ENCODE data around the gene MPP2. TPM values are rescaled to one million over a fixed set of nuclear protein-coding genes. Genes with fewer than 3 reads are reported as not detected.

Gene MPP2
- total and polyA plus RNA-seq, 9 of the 15 experiments (the other 6 are each of a cell fraction or from before 2014, with no cell fraction given), result 0.04 to 1.0 (median 0.24) TPM

GRCh38 chr17:43928609-43929008 lies 21.3 kb upstream of the MPP2 start:
- H3K27ac ChIP-seq (ENCODE audit: extremely low read depth, low read depth, low read length), result no peak overlapping the region
- no peak overlapping the region for H3K4me2 ChIP-seq (ENCODE audit: insufficient read depth, low read length)
- H3K9me3 ChIP-seq (replicated peaks; ENCODE audit: control insufficient read depth, insufficient read depth, low read depth, low read length), result no peaks in the 10 kb centered on the region
- peaks cover 0 to 5% of the 10 kb centered on the region in 2 experiments; a peak in 3 of 5 replicates for H3K4me1 ChIP-seq (replicated peaks in 1 of 2; ENCODE audit: control insufficient read depth in 2 of 2, insufficient read depth in 2 of 2, low read length in 2 of 2)
- H3K79me2 ChIP-seq (ENCODE audit: control insufficient read depth, insufficient read depth, low read length), result no peaks in the 10 kb centered on the region
- H3K4me3 ChIP-seq, result no peak overlapping the region
- intact Hi-C loops (cut with micrococcal nuclease), result no loop called here
- BruUV-seq (replicated peaks), result no TSS peak
- ChIA-PET POLR2A (interaction anchor here (0.5 to 0.7 kb wide), 2 partner anchors 89 to 188 kb away, joined by 3 read pairs; no protein-coding TSS in a partner anchor), CTCF (ENCODE audit: low intra/inter-chr PET ratio) (no interaction called here)
- DNase-seq (ENCODE audit: extremely low read depth in 1 of 4, low spot score in 3 of 4) (no peak), ATAC-seq (no peak), FAIRE-seq (no peak)
- H3K9me1 ChIP-seq (ENCODE audit: control insufficient read depth, insufficient read depth, low read length), result no peaks in the 10 kb centered on the region
- no peak overlapping the region for H2AFZ ChIP-seq (ENCODE audit: low read depth, low read length)
- no peak for TF ChIP-seq SNIP1 (IDR thresholded peaks at IDR 0.05; ENCODE audit: low read depth)
- no peak for TF ChIP-seq CHD1 (IDR thresholded peaks at IDR 0.05; ENCODE audit: low read length)
- no peak for TF ChIP-seq KDM5B (IDR thresholded peaks at IDR 0.05; ENCODE audit: insufficient replicate concordance, low read depth, low read length)
- TF ChIP-seq ZNF24 (IDR thresholded peaks at IDR 0.05), result no peak
- TF ChIP-seq SMAD1 (IDR thresholded peaks at IDR 0.05; ENCODE audit: low read depth, low read length, partially characterized antibody), result no peak
- no peak for TF ChIP-seq EHMT2 (IDR thresholded peaks at IDR 0.05)
- no peak for TF ChIP-seq RBM22 (IDR thresholded peaks at IDR 0.05; ENCODE audit: low read depth, low read length, poor library complexity, severe bottlenecking)
- TF ChIP-seq TAF15 (IDR thresholded peaks at IDR 0.05; ENCODE audit: low read depth, low read length), result no peak
- TF ChIP-seq GTF3C2 (IDR thresholded peaks at IDR 0.05; ENCODE audit: borderline replicate concordance, extremely low read depth, insufficient read length), result no peak
- TF ChIP-seq ZNF146 (CRISPR knock-in tag; IDR thresholded peaks at IDR 0.05; ENCODE audit: unreplicated experiment), result no peak
- no peak for TF ChIP-seq EWSR1 (IDR thresholded peaks at IDR 0.05; ENCODE audit: borderline replicate concordance, low read depth, partially characterized antibody)
- TF ChIP-seq FIP1L1 (IDR thresholded peaks at IDR 0.05; ENCODE audit: low read depth, low read length, poor library complexity, severe bottlenecking), result no peak
- no peak for TF ChIP-seq ZNF75A (CRISPR knock-in tag; IDR thresholded peaks at IDR 0.05)
- TF ChIP-seq, protein P1, sequence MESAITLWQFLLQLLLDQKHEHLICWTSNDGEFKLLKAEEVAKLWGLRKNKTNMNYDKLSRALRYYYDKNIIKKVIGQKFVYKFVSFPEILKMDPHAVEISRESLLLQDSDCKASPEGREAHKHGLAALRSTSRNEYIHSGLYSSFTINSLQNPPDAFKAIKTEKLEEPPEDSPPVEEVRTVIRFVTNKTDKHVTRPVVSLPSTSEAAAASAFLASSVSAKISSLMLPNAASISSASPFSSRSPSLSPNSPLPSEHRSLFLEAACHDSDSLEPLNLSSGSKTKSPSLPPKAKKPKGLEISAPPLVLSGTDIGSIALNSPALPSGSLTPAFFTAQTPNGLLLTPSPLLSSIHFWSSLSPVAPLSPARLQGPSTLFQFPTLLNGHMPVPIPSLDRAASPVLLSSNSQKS (CRISPR knock-in tag; IDR thresholded peaks at IDR 0.05), result no peak
- TF ChIP-seq PTRF (tag; IDR thresholded peaks at IDR 0.05), result no peak
- TF ChIP-seq ZFPM2 (CRISPR knock-in tag; IDR thresholded peaks at IDR 0.05), result no peak
- TF ChIP-seq ZFP1 (CRISPR knock-in tag; IDR thresholded peaks at IDR 0.05), result no peak
- TF ChIP-seq HDAC2 (IDR thresholded peaks at IDR 0.05), result no peak
- TF ChIP-seq LEF1 (IDR thresholded peaks at IDR 0.05), result no peak
- H3K27me3 ChIP-seq (ENCODE audit: control insufficient read depth in 2 of 2, insufficient read depth in 2 of 2, low read length in 2 of 2), result peaks cover 27 to 54% of the 10 kb centered on the region in 2 experiments
- WGBS (ENCODE audit: insufficient coverage, low coverage, missing lambda C conversion rate), result 0% methylated on average over 1 of the region's 1 CpG
- no peaks in the 10 kb centered on the region for H3K36me3 ChIP-seq (ENCODE audit: control insufficient read depth, insufficient read depth, low read length)
- in situ Hi-C loops (cut with MboI), result loop anchor here (25.0 kb wide), 1 partner anchor 409 kb away; the partner anchor contains the start of gene GRN
- no peaks in the 10 kb centered on the region for H4K20me1 ChIP-seq (replicated peaks; ENCODE audit: control insufficient read depth, insufficient read depth, low read length)
- H3K9ac ChIP-seq (ENCODE audit: insufficient read depth in 1 of 2, low read depth in 2 of 2, low read length in 2 of 2), result no peak overlapping the region

Measured in K562 (cell line).